Measurements from ENCODE around the gene RUBCN.
A peak's percentile ranks its signal among the peaks of the same experiment; 100 is the strongest.

The RUBCN gene

DNA sequence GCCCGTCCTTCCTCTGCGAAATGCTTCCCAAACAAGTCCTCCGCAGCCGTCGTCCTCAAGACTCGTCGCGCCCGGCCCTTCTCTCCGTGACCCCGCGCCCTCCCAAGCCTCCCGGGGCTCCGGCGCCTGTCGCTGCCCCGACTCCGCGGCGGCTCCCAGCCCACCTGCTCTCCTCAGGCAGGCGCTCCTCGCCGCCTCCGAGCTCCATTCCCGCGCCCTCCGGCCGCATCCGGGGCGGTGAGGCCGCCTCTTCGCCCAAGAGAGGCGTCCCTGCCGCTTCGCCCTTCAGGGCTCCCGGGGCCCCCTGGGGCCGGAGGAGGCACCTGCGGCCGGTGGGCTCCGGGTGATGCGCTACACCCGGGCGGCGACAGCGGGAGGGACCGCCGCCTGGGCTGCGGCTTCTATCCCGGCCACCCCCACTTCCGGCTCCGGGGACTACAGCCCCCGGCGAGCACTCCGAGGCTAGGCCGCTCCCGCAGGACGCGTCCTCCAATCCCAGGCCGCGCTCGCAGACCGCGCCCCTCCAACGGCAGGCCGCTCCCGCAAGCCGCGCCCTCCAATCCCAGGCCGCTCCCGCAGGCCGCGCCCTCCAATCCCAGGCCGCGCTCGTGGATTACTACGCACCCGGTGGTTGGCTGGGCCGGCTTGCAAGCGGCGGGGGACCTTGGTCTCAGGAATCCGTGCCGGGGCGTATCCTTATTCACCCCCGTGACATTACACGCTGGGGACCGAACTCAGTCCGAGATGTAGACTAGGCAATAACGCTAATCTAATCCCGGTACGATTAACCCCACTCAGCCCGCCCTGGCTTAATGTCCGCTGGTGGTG is at the start of gene RUBCN:
TSS of gene RUBCN (minus strand) at position 414 of the 828 bp plus-strand sequence. CDS start at position 229, 185 bp downstream.
- DNase-seq, result peak; percentile 96
- CTCF ChIA-PET, result no interaction called here
- H3K4me1 Mint-ChIP-seq, result peaks cover 40% of the 10 kb centered on the region
- peak within 1 kb of the TSS; percentile 93 for H3K4me3 Mint-ChIP-seq
- H3K9me3 Mint-ChIP-seq, result no peaks in the 10 kb centered on the region
- H3K27me3 Mint-ChIP-seq, result peaks cover 11% of the 10 kb centered on the region
- H3K27ac Mint-ChIP-seq, result peak within 1 kb of the TSS; percentile 94
- H3K36me3 Mint-ChIP-seq, result peaks cover 8% of the 10 kb centered on the region

DNA sequence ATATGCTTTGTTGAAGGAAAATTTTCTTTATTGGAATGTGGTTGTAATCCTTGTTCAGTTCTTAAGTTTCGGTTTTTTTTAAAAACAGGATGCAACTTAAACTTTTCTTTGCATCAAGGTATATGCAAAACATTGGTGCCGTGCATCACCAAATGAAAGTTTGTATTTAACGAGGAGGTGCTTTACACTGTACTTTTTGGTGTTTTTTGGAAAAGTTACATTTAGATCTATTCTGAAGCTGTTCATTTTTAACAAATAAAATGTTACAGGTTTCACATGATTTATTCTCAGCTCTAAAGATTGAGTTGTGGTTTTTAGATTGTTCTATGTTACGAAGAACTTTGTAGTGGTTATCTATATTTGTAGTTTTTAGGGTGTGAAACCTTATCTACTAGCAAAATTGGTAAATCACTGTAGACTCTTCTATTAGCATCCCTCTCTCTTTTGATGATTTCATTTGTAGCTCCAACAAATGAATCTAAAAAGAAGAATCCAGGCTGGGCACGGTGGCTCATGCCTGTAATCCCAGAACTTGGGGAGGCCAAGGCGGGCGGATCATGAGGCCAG is 47.4 kb upstream of the RUBCN start:
- Mint-ChIP-seq H3K9me3 (no peaks in the 10 kb centered on the region), H3K27ac (no peak overlapping the region), H3K4me3 (no peak overlapping the region), H3K27me3 (no peaks in the 10 kb centered on the region), H3K36me3 (peaks cover 24% of the 10 kb centered on the region), H3K4me1 (peaks cover 5% of the 10 kb centered on the region)
- CTCF ChIA-PET, result no interaction called here
- DNase-seq, result no peak

- no peaks in the 10 kb centered on the region for H3K27me3 Mint-ChIP-seq
- H3K4me1 Mint-ChIP-seq, result peaks cover 5% of the 10 kb centered on the region
- H3K4me3 Mint-ChIP-seq, result no peak overlapping the region
- no peaks in the 10 kb centered on the region for H3K9me3 Mint-ChIP-seq
- H3K36me3 Mint-ChIP-seq, result peaks cover 26% of the 10 kb centered on the region
- CTCF ChIA-PET, result interaction anchor here (1.4 kb wide), 1 partner anchor 26 kb away, joined by 4 read pairs; no protein-coding TSS in a partner anchor
- no peak for DNase-seq
- no peak overlapping the region for H3K27ac Mint-ChIP-seq
These were observed 45.5 kb upstream of the RUBCN start for GRCh38 chr3:197782230-197782629.

DNA sequence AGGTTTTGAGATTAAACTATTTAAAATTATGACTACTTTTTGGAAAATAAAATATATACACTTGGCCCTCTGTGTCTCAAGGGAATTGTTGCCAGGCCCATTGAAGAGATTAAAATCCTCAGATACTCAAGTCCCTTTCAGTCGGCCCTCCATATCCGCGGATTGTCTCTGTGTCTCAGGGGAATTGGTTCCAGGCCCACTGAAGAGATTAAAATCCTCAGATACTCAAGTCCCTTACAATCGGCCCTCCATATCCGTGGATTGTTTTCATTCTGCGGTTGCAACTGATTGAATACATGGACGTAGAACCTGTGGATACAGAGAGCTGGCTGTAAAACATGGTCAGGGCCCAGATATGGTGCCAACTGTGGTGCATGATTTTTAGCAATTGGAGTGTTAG is 38.6 kb upstream of the RUBCN start:
- no peaks in the 10 kb centered on the region for H3K9me3 Mint-ChIP-seq
- no peak overlapping the region for H3K4me3 Mint-ChIP-seq
- no peak overlapping the region for H3K27ac Mint-ChIP-seq
- H3K4me1 Mint-ChIP-seq, result no peaks in the 10 kb centered on the region
- CTCF ChIA-PET, result no interaction called here
- no peaks in the 10 kb centered on the region for H3K27me3 Mint-ChIP-seq
- no peak for DNase-seq
- peaks cover 33% of the 10 kb centered on the region for H3K36me3 Mint-ChIP-seq

DNA sequence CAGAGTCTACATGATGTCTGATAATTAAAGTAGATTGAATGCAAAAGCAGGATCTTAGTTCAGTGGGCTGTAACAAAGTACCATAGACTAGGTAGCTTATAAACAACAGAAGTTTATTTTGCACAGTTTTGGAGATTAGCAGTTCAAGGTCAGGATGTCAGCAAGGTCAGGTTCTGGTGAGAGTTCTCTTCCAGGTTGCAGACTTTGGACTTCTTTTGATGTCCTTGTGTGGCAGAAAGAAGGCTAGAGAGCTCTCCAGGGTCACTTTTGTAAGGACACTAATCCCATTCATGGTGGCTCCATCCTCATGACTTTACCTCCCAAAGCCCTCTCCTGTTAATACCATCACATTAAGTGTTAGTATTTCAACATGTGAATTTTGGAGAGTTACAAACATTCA is 25.1 kb upstream of the RUBCN start:
- CTCF ChIA-PET, result no interaction called here
- Mint-ChIP-seq H3K4me1 (no peaks in the 10 kb centered on the region), H3K27ac (no peak overlapping the region), H3K36me3 (peaks cover 12% of the 10 kb centered on the region), H3K27me3 (no peaks in the 10 kb centered on the region), H3K9me3 (no peaks in the 10 kb centered on the region), H3K4me3 (no peak overlapping the region)
- no peak for DNase-seq

GRCh38 chr3:197758512-197758911 is 21.8 kb upstream of the RUBCN start:
- no peak overlapping the region for H3K4me3 Mint-ChIP-seq
- DNase-seq, result no peak
- H3K4me1 Mint-ChIP-seq, result peaks cover 12% of the 10 kb centered on the region
- no peaks in the 10 kb centered on the region for H3K27me3 Mint-ChIP-seq
- no peaks in the 10 kb centered on the region for H3K9me3 Mint-ChIP-seq
- CTCF ChIA-PET, result no interaction called here
- H3K36me3 Mint-ChIP-seq, result peaks cover 7% of the 10 kb centered on the region
- H3K27ac Mint-ChIP-seq, result no peak overlapping the region

GRCh38 chr3:197756704-197757103 is 20.0 kb upstream of the RUBCN start:
- peaks cover 26% of the 10 kb centered on the region for H3K4me1 Mint-ChIP-seq
- H3K36me3 Mint-ChIP-seq, result peaks cover 7% of the 10 kb centered on the region
- no peaks in the 10 kb centered on the region for H3K27me3 Mint-ChIP-seq
- no peak for DNase-seq
- no peaks in the 10 kb centered on the region for H3K9me3 Mint-ChIP-seq
- CTCF ChIA-PET, result interaction anchor here (1.0 kb wide), 1 partner anchor 26 kb away, joined by 4 read pairs; no protein-coding TSS in a partner anchor
- H3K4me3 Mint-ChIP-seq, result no peak overlapping the region
- no peak overlapping the region for H3K27ac Mint-ChIP-seq

DNA sequence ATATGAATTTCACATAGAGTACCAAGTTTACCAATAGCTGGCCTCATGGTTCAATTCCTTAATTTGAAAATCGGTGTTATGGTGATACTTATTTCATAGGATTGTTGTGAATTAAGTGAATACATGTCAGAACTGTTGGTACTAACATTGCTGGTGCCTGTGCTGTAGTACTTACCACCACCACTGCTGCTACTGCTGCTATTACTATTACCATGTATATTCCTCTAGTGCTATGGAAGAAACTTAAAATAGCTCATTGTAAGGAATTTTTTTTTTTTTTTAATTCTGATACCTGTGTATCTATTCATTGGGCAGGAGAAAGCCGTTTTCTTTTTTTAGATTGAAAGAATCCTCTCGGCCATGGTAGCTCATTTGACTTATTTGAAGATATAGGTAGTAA is 16.6 kb upstream of the RUBCN start:
- CTCF ChIA-PET, result no interaction called here
- no peak for DNase-seq
- Mint-ChIP-seq H3K27me3 (peaks cover 5% of the 10 kb centered on the region), H3K4me3 (no peak overlapping the region), H3K36me3 (peaks cover 7% of the 10 kb centered on the region), H3K27ac (no peak overlapping the region), H3K9me3 (no peaks in the 10 kb centered on the region), H3K4me1 (peaks cover 44% of the 10 kb centered on the region)

DNA sequence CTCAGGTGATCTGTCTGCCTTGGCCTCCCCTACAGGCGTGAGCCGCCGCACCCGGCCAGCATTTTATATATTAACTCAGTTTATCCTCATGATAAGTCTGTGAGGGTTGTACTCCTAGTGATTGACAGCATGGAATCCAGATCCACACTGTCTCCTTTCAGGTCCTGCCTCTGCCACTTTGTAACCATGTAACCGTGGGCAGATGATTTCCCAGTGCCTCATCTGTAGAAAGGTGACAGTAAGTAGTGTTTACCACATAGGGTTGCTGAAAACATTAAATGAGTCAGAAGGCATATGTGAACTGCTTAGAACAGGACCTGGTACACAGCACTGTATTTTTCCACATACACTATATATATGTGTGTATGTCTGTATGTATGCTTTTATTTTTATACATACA is 15.4 kb upstream of the RUBCN start:
- peaks cover 5% of the 10 kb centered on the region for H3K27me3 Mint-ChIP-seq
- H3K36me3 Mint-ChIP-seq, result peaks cover 4% of the 10 kb centered on the region
- no peaks in the 10 kb centered on the region for H3K9me3 Mint-ChIP-seq
- CTCF ChIA-PET, result no interaction called here
- peak overlapping the region; percentile 76 for H3K27ac Mint-ChIP-seq
- no peak for DNase-seq
- H3K4me1 Mint-ChIP-seq, result peaks cover 44% of the 10 kb centered on the region
- peak overlapping the region; percentile 69 for H3K4me3 Mint-ChIP-seq

- peak overlapping the region; percentile 86 for H3K27ac Mint-ChIP-seq
- CTCF ChIA-PET, result interaction anchor here (0.7 to 1.6 kb wide), 3 partner anchors 38 to 58 kb away, joined by 3 to 5 read pairs (median 3); no protein-coding TSS in a partner anchor
- H3K36me3 Mint-ChIP-seq, result peaks cover 2% of the 10 kb centered on the region
- H3K27me3 Mint-ChIP-seq, result peaks cover 5% of the 10 kb centered on the region
- peak overlapping the region; percentile 84 for H3K4me3 Mint-ChIP-seq
- DNase-seq, result peak; percentile 45
- no peaks in the 10 kb centered on the region for H3K9me3 Mint-ChIP-seq
- H3K4me1 Mint-ChIP-seq, result peaks cover 41% of the 10 kb centered on the region
These were observed 14.4 kb upstream of the RUBCN start for GRCh38 chr3:197750858-197751737.

- Mint-ChIP-seq H3K27me3 (peaks cover 9% of the 10 kb centered on the region), H3K4me3 (peak overlapping the region; percentile 84), H3K4me1 (peaks cover 39% of the 10 kb centered on the region), H3K36me3 (peaks cover 2% of the 10 kb centered on the region), H3K9me3 (no peaks in the 10 kb centered on the region), H3K27ac (peak overlapping the region; percentile 86)
- DNase-seq, result peak; percentile 75
- CTCF ChIA-PET, result interaction anchor here (0.7 to 1.6 kb wide), 3 partner anchors 37 to 57 kb away, joined by 3 to 5 read pairs (median 3); no protein-coding TSS in a partner anchor
These were observed 13.7 kb upstream of the RUBCN start for GRCh38 chr3:197750396-197750831.

DNA sequence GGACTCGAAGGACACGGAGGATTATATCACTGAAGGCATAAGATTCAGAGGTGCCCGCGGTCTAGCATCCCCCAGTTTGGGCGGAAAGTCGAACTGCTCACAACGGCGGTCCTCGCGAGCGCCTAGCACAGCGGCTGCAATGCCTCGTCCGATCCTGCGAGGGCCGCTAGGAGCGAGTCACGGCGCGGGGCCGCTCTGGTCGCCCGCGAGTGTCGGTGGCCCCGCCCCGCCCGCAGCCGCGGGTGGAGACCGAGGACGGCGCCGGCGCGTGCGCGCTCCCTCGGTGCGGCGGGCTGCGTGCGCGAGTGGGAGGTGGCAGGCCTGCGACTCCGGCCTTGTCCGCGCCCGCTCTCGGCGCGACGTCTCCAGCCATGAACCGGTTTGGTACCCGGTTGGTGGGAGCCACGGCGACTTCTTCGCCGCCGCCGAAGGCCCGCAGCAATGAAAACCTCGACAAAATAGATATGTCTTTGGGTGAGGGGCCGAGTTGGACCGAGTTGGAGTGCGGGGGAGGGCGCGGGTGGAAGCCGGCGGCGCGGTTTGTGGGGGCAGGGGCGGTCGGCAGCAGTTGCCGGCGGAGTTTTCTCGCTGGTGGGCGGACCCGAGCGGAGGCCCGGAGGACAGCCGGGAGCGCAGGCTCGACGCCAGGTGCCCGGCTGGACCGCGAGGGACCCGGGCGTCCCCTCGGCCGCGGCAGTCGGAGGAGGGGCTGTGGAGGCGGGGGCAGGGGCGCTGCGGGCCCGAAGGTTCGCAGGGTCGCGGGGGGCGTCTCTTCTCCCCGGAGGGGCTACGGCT is 13.1 kb upstream of the RUBCN start, which contains the start of gene FYTTD1:
TSS of gene FYTTD1 (plus strand) at position 283 of the 795 bp plus-strand sequence. CDS start at position 372, 89 bp downstream.
- H3K27ac Mint-ChIP-seq, result peak within 1 kb of the TSS; percentile 91
- peak within 1 kb of the TSS; percentile 84 for H3K4me3 Mint-ChIP-seq
- CTCF ChIA-PET, result interaction anchor here (0.7 to 1.6 kb wide), 4 partner anchors 11 to 53 kb away, joined by 3 to 5 read pairs (median 4); no protein-coding TSS in a partner anchor
- peaks cover 14% of the 10 kb centered on the region for H3K27me3 Mint-ChIP-seq
- H3K4me1 Mint-ChIP-seq, result peaks cover 36% of the 10 kb centered on the region
- H3K9me3 Mint-ChIP-seq, result no peaks in the 10 kb centered on the region
- peaks cover 2% of the 10 kb centered on the region for H3K36me3 Mint-ChIP-seq
- peak; percentile 89 for DNase-seq

DNA sequence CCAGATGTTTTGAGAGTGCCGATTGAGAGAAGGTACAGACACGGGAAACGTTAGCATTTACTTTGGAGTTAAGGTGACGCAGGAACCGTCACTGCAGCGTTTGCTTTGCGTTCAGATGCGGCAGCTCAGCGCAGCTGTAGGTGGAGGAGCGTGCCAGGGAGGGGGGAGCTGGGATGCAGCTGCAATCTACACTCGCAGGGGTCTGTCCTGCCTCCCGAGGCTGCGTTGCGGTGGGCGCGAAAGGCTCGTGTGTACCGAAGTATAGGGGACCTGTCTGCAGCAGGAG is 12.6 kb upstream of the RUBCN start:
- Mint-ChIP-seq H3K36me3 (peaks cover 2% of the 10 kb centered on the region), H3K9me3 (no peaks in the 10 kb centered on the region), H3K27ac (peak overlapping the region; percentile 91), H3K27me3 (peaks cover 14% of the 10 kb centered on the region), H3K4me3 (peak overlapping the region; percentile 84), H3K4me1 (peaks cover 35% of the 10 kb centered on the region)
- peak; percentile 78 for DNase-seq
- CTCF ChIA-PET, result interaction anchor here (0.7 to 1.2 kb wide), 3 partner anchors 10 to 52 kb away, joined by 3 to 4 read pairs (median 3); no protein-coding TSS in a partner anchor

Measured in activated naive CD4-positive, alpha-beta T cell treated with anti-CD3 and anti-CD28 coated beads, Interleukin-2, amount 10 ng/mL, durations not matched to agents 7 days and 5 days (primary cell).